HG03139 (cell line): ENCODE results near the gene HSFX4.
"Not testable (repeated sequence)": the region's sequence is repeated elsewhere in the genome, so short reads cannot be mapped to it uniquely, and the experiment has no call there.

Experiments
- ATAC-seq: cut with Tn5 transposase; IDR thresholded peaks from one replicate; pipeline ENCODE4 v1.9.1; 2021; ENCODE audit not compliant: unreplicated experiment

Gene HSFX4

DNA sequence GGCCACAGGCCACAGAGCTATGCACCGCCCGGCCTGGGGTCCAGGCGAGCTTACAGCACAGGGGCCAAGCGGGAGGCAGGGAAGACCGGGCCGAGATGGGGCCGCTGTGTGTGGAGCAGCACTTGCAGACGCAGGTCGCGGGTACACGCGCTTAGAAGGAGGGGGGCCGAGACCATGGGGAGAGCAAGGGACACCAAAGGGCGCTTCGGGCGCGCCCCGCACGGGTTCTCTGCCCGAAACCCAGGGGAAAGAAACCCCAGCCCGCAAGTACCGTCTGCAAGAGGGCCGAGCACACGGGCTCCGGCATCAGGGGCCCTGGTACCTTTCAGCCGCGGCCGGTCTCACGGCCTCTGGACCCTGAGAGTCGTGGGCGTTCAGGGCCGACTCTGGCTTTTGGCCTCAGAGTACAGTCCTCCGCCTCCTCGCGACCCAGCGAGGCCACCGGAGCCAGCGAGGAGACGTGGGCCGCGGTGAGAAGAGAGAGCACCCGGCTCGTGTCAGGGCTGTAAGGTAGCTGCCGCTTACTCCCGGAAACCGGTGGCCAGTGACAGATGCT lies 8.6 kb downstream of the HSFX4 start:
- no peak for ATAC-seq

DNA sequence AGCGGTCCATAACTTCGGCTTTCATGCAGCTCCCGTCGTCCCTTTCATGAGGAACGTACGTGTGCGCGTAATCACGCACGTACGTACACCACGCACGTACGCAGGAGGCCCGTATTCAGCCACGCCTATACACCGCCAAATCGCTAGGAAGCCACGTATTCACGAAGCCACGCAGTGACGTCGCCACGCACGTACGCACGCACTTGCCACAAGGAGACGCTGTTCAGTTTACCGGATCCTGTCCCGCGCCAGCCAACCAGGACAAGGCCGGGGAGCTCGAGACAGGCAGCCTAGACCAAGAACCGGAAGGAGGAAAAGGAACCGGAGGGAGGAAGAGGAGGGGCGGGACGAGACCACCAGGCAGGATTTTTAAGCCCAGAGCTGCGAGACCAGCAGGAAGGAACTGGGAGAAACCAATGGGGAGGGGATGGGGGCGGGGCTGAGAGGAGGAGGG lies 9.1 kb downstream of the HSFX4 start, which contains the start of gene EOLA2:
TSS of gene EOLA2 (minus strand) at position 65 of the 454 bp plus-strand sequence. CDS start 4,617 bp downstream, outside the sequence.
- ATAC-seq: peak; percentile 64

DNA sequence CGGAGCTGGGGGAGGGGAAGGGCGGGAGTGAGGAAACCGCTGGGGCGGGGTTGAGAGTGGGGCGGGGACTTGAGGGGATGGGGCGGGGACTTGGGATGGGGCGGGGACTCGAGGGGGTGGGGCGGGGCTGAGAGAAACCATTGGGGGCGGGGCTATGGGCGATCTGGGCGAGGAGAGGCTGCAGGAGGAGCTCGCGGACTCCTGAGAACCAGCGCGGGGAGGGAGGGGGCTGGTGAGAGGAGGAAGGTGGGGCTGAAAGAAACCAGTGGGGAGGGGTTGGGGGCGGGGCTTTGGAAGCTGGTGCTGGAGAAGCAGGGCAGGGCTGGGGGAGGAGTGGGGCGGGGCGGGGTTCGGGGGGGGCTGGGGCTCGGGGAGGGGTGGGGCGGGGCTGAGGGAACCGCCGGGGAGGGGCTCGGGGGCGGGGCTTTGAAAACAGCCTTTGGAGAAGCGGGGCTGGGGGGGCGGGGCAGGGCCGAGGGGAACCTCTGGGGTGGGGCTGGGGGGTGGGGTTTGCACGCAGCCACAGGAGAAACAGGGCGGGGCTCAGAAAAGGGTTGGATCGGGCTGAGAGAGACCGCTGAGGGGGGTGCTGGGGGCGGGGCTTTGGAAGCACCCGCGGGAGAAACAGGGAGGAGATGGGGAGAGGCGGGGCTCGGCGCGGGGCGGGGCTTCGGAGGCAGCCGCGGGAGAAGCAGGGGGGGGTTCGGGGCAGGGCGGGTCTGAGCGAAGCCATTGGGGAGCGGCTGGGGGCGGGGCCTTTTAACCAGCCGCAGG lies 9.7 kb downstream of the HSFX4 start:
- peak; percentile 1 for ATAC-seq

DNA sequence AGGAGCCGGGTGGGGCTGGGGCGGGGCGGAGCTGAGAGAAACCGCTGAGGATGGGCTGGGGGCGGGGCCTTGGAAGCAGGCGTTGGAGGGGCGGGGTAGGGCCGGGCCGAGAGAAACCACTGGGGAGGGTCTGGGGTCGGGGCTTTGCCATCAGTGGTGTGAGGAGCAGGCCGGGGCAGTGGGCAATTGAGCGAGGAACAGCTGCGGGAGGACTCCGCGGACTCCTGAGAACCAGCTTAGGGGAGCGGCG lies 10.2 kb downstream of the HSFX4 start:
- ATAC-seq: peak; percentile 3

DNA sequence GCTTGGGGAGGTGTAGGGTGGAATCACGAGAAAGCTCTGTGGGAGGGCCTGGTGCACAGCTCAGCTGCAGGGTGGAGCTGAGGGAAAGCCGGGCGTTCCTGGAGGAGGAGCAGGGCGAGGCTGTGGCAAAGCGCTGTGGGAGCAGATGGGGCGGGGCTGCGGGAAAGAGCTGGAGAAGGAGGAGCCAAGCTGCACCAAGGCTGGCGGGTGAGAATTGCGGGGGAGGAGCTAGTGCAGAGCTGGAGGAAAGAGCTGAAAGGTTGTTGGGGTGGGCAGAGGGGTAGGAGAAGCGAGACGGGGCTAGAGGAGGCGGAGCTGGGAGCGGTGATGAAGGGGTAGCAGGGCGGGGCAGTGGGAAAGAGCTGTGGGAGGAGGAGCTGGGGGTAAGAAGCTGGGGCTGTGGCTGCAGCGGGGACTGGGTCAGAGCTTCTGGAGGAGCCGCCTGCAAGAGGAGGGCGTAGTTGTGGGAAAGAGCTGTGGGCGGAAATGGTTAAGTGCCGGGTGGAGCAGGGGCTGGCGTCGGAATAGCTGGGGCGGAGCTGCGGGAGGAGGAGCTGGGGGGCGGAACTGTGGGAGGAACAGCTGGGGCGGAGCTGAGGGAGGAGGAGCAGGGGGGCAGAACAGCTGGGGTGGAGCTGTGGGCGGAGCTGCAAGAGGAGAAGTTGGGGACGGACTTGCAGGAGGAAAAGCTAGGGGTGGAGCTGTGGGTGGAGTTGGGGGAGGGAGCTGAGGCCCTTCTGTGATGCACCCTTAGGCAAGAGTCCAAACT lies 10.7 kb downstream of the HSFX4 start:
- peak; percentile 45 for ATAC-seq

DNA sequence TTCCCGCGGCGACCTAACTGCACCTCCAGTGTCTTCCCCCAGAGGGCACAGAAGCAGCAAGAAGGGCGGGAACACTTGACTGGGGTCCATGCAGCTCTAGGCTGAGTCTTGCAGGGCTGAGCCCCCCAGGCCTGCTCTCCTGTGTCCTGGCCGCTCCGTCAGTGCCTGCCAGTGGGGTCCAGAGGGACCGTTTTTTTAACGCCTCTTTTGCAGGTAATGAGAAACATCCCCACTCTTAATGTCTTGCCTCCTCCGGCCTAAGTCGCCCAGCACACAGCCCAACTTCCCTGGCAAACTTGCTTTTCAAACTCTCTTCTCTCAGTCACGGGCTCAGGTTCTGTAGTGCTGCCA lies 11.3 kb downstream of the HSFX4 start:
- not testable (repeated sequence) for ATAC-seq

DNA sequence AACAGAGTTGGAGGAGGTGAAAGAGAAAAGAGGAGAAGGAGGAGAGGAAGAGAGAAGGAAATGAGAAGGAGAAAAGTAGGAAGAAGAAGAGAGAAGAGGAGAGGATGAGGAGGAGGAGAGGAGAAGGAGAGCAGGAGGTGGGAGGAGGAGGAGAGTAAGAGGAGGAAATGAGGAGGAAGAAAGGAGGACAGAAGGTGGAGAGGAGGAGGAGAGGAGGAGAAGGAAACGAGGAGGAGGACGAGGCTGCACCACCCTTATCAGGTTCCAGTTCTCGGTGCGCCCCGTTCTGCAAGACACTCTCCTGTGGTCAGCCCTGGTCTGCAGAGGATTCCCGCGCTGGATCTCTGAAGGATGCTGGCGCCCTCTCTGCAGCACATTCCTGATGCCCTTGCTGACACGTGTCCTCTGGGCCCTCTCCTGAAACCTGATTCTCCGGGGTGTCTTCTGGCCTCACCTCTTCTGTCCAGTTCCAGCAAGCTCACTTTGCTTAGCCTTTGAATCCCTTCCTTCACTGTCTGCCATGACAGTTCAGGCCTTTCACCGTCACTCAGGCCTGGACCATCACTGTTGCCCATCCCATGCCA lies 15.8 kb downstream of the HSFX4 start:
- not testable (repeated sequence) for ATAC-seq

DNA sequence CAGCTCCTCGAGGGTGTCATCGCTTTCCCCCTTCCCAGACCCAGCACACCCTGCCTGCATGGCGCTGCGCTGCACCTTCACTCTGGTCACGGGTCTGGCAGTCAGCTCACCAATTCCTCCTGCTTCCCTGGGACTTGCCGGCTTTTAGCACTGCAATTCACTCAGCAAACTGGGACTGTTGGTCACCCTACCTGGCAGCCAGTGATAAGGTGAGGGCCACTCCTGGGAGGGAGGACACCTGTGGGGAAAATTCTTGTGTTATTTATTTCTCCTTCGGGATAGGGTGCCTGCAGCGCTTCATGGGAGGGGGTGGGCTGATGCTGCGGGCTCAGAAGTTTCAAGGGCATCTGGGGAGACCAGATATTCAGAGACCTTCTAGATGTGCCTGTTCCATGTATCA lies 16.4 kb downstream of the HSFX4 start:
- not testable (repeated sequence) for ATAC-seq

DNA sequence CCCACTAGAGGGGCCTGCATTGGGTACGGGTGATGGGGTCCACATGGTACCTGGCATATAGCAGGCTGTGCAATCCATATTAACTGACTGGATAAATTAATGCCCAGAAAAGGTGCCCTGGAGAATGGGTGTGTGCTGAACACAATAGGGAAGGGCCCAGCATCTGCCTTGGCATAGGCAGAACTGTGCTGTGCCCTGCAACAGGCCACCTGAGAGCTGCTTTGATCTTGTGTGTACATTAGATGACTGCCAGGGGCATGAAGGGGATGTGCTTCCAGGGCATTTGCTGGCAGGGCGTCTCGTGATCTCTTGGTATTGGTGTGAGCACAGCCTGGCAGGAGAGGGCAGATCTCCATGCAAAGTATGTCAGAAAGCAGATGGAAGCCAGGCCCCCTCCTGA lies 17.6 kb downstream of the HSFX4 start:
- not testable (repeated sequence) for ATAC-seq

DNA sequence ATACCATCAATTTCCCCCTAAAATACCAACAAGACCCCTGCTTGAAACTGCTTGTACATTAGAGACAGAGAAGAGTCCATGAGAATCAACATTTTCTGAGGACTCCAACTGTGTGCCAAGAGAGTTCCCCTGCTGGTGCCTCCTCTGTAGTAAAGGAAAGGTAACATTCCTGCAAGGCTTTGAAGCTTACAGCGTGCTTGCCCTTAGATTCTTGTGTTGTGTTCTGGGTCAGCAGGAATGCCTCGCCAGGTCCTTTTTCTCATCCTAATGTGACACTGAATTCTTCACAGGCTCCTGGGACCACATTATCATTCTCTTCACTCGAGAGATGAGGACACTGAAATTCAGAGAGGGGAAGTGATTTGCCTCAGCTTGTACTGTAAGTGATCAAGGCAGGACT lies 18.6 kb downstream of the HSFX4 start:
- ATAC-seq: no peak

DNA sequence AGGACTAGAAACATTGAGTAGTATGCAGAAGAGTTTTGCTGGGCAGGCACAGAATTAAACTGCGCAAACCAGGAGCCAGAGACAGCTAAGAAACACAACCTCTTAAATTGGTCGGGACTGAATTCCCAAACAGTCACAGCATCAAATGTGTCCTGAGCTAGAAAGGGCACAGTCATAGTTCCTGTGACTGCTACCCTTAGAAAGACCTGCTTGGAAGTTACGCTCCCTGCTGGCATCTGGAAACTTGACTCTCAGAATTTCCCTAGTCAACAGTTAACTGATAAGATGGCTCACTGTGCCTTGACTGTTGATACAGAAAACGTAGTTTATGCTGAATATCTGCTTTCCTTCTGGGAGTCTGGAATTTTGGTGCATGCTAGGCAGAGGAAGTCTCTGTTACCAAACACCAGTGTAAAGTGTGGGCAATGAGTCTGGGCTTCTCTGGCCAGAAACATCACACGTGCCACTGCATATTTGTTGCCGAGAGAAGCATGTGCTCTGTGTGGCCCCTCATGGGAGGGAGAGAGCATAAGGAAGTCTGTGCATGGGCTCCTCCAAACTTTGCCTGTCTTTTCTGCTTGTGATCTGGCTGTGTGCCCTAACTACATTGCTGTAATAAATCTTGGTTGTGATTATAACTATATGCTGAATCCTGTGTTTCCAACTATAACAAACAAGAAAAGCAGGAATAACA lies 20.5 kb downstream of the HSFX4 start:
- no peak for ATAC-seq

DNA sequence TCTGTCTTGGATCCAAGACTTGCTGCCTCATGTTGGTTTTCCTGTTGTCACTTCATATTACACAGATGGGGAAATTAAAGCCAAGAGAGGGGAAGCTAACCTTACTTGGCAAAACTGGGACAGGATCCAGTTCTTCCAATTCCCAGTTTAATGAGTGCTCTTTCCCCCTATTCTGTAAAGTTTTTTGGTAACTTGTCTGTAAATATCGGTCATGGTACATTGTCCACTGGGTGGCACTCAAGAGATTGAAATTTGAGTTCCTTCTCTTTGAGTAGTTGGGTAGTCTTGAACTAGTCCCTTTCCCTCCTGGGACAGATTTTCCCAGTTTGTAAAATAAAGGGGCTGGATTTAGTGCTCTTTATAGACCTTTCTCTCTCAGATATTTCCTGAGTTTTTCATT lies 21.3 kb downstream of the HSFX4 start:
- no peak for ATAC-seq

DNA sequence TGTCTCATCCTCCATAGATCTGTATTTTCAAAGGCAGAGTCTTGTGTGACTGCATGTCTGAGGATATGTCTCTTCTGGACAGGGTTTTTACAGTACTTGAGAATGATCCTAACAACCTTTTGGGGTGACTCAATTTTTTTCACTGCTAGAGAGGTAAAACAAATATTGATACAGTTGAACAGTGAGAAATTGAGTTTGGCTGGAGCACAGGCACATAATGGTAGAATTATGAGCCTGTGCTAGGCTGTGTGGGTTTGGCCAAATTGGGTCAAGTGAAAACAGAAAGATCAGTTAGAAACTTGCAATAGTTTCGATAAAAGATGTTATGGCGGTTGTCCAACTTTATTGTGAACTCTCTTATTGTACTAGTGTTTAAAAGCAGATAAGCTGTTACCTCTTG lies 32.2 kb downstream of the HSFX4 start:
- ATAC-seq: no peak

DNA sequence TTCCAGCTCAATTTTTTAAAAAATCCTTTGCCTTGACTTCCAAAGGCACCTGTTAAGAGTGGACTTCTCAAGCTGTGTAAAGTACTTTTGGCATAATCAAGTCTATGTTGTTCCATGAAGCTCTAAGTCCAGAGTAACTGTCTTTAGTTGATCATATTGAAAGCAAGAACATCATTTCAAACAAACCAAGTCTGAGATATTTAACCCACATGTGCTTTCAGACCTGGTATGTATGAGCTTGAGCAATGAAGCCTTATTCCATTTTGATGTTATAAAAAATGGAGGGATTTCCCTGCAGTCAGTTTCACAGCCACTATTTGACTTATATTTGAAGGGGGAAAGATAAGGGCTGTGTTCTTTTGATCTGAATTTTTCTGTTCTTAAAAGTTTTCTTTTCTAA lies 32.6 kb downstream of the HSFX4 start:
- no peak for ATAC-seq

DNA sequence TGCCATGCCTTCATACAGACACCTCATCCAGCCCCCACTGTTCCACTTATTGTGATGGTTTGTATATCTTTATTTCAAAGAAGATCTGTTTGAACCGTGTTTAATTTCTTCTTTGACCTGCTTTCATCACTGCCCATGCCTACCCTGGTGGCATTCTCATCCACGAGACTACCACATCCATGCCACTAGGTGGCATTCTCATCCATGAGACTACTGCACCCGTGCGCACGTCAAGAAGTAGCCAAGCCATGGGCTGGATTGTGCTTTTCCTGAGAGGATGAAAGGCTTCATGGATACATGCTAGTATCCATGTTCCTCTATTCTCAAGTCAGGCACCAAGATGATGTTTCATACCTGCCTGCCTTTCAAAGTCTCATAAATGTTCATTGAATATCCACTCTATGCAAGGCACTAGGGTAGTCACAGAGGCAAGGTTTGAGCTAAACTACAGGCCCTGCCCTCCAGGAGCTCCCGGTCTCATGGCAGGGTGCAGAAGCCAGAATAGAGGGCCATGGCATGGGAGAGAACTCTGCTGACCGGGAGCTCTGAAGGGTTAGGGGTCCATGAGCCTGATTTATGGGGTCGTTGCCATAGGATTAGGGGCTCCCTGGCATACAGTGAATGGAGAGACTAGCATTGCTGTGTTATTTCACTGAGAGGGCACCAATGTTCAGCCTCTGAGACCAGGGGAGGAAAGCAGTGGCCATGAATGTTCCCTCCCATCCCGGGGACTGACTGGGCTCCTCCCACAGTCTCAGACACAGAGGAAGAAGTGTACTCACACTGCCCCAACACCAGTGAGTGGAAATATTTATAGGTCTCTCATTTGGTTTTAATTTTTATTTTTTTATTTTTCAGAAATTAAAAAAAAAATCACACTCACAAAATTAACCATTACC lies 33.7 kb downstream of the HSFX4 start:
- no peak for ATAC-seq

DNA sequence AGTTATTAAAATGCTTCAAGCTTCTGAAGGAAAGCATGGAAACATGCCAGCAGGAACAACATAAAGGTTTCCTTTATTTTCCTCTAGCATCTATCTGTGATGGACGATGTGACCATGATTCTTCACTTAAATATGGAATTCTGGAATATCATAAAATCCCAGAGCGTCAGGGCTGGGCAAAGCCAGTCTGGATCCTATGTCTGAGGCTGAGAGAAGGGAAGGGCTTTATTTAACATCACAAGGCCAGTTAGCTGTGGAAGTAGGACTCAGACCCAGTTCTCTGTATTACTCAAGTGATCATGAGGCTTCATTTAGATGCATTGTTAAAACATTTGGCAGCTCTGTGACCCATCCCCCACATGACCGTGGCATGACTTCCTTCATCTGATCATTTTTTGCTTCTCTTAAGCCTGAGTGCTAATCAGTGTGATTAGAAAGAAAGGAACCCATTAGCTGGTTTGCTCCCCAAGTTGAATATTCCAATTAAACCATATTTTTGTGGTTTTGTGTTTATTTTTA lies 49.8 kb downstream of the HSFX4 start:
- no peak for ATAC-seq
